Ramos (cell line): ENCODE measurements around the gene GLIS1.

Experiments
- in situ Hi-C: fragments of 300-500 bp; cut with MboI; formaldehyde crosslinking; loops from one replicate; pipeline ENCODE4 v1.14.3; 2022; ENCODE audit warnings: low sequenced_read_pairs; ENCODE audit not compliant: unreplicated experiment

Gene GLIS1

DNA sequence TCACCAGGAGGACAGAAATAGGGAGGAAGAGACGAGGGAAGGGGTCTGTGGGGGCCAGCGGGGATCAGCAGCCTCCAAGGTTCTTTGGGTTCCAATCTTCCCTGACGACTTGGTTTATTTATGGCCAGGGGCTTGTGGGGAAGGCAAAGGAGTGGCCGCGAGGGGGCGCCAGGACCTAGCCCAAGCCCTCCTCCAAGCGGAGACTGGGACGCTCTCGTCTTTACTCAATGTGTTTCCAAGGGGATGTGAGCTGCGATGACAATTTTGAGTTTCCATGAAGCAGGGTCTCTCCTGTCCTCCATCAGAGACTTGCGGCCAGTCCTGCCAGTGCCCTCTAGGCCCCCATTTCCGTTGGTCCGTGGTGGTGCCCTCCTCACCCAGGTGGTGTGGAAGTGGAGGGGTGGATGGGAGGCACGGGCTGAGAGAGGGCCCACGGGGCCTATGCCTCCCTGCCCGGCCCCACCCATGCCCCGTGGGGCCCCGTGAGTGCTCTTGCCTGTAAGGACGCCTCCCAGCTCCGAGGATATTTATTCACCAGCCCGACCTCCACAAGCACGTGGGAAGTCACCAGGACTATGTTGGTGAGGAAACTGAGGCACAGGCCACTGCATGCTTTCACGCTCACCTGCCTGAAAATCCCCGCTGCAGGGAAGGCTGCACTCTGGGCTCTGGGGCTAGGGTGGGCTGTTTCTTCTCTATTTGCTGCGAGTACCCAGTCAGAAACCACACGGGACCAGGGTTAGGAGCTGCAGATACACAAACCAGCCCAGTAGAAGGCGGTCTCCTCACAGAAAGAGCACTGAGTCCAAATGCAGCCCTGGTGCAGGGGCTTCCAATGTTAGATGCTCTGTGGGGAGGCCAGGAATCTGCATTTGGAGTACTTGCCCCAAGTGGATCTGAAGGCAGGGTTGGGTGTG lies 253.2 kb downstream of the GLIS1 start:
- in situ Hi-C loops = loop anchor here (25.0 kb wide), 1 partner anchor 477 kb away; no protein-coding TSS in a partner anchor

DNA sequence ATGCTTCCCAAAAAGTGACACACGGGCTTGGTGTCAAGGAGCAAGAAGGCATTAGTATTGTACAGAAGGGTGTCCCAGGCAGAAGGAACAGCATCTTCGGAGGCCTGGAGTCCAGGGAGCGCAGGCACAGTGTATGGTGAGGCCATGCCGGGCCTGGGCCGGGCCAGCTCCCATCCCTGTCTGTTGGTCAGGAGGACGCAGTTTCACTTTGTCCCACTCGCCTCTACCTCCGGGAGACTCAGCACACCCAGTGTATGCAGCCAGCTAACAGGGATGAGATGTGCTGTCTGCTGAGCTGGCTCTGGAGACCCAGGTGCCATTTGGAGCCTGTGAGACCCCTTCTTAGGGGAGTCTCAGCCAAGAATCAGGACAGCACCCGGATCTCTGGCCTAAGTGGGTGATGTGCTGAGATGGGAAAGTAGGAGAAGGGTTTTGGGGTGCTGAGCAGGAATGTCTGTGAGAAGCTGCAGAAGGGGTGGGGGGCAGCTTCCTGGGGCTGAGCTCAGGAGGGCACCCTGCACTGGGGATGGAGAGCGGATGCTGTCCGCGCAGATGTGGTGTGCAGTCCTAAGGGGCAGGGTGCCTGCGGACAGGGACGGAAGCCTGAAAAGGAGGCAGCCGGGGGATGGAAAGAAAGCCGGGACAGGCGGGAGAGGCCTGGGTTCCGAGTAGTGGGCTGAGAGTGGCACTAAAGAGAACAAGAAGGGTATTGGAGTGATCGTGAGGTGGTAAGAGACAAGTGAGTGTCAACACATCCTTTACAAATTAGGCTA lies 254.1 kb downstream of the GLIS1 start:
- in situ Hi-C loops = loop anchor here (25.0 kb wide), 1 partner anchor 477 kb away; no protein-coding TSS in a partner anchor

DNA sequence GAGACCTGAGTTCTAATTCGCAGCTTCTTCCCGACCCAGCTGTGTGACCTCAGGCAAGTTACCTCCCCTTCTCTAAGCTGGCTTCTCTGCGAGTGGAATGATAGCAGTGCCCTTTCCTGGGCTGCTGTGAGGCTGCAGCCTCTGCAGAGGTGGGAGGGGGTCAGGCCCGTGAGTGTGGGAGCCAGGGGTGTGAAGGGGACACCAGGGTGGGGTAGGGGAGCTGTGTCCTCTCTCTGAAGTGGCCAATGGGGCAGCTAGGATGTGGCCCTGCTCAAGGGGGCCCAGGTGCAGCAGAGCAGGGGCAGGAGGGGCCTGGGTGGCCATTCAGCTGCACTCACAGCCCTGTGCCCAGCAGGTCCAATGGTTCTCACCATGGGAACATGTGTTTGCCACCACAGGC lies 255.3 kb downstream of the GLIS1 start:
- in situ Hi-C loops = loop anchor here (25.0 kb wide), 1 partner anchor 479 kb away; no protein-coding TSS in a partner anchor

DNA sequence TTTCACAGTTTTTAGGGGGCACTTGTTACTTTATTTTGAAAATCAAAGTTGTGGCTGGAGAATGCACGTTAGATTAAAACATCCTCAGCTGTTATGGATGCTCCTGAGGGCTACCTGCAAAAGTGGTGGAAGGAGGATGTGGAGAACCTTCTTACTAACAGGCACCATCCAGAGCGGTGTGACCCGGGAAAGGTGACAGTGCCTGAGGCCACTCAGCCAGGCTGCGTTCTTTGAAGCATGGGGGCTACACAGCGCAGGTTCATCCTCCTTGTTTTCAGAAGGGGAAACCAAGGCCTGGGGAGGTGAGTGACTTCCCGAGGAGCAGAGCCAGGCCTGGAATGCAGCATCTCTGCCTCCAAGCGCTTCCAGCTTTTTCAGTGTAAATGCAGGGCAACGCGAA lies 255.8 kb downstream of the GLIS1 start:
- in situ Hi-C loops = loop anchor here (25.0 kb wide), 1 partner anchor 479 kb away; no protein-coding TSS in a partner anchor

DNA sequence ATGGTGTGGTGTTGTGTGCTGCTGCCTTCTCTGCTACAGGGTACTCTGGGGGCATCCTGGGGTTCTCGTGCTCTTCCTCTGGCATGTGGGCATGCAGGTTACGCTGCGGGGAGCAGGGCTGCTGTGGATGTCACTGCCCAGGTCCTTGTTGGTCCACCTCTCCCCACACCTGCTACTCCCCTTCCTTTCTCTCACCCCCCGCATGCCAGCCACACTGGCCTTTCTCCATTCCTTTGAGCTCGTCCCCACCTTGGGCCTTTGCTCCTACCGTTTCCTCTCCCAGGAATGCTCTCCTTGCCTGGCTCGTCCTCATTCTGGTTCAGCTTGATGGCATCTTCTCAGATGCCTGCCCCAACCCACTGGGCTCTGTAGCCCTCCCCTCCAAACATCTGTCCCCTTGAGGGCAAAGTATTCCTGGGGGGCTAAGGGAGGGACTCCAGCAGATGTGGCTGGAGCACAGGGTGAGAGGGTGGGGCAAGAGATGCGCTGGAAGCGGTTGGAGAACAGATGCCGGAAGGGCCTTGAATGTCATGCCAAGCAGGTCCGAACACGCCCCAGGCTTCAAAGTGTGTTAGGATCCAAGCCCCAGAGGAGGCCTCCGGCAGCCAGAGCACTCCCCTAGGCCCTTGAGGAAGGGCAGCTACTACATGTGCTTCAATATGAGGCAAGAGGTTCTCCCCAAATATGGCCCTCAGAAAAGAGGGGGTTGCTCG lies 256.4 kb downstream of the GLIS1 start:
- in situ Hi-C loops = loop anchor here (25.0 kb wide), 1 partner anchor 480 kb away; no protein-coding TSS in a partner anchor

DNA sequence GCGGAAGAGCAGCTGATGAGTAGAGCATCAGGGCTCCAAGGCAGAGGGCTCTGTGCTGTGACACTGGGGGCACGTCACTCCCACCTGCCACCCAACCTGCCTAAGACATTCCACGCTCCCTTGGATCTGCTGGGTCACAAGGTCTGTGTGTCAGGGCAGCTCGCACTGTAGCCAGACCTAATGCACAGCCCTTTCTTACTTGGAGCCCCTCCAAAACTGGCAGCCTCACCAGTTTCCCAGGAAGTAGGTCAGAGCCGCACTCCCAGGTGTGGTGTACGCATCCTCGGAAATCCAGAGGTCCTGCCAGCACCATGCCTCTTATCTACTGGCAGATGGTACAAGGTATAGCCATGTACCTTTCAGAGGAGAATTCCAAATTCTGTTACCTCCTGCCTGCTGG lies 257.5 kb downstream of the GLIS1 start:
- in situ Hi-C loops = loop anchor here (25.0 kb wide), 1 partner anchor 481 kb away; no protein-coding TSS in a partner anchor

DNA sequence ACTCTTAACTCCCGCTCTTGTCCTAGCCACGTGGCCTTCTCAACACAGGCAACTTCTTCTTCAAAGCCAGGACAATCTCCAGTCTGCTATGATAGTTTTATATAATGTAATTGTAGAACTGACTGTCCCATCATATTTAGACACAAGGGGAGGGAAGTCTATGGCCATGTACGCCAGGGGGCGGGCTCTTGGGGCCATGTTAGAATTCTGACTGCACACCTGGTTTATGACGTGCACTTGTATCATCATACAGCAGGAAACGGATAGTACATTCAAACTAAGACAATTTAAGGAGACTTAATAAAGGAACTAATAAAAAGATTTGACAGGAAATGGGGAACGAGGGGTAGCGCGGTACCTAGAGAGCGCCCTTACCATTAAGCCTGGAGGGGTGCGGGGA lies 258.3 kb downstream of the GLIS1 start:
- in situ Hi-C loops = loop anchor here (25.0 kb wide), 1 partner anchor 482 kb away; no protein-coding TSS in a partner anchor

DNA sequence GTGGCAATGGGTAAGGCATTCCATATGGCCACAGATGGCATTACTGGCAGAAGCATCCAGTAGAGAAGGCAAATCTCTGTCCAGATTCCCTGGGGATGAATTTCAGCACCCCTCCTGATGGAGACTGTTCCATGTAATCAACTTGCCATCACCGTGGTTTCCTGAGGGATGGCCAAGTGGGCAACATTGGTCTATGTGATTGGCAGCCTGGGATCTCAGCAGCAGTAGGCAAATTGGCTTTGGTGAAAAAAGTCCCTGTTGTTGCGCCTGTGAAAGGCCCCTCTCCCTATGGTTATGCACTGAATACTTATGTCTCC lies 260.5 kb downstream of the GLIS1 start:
- in situ Hi-C loops = loop anchor here (25.0 kb wide), 1 partner anchor 484 kb away; no protein-coding TSS in a partner anchor

DNA sequence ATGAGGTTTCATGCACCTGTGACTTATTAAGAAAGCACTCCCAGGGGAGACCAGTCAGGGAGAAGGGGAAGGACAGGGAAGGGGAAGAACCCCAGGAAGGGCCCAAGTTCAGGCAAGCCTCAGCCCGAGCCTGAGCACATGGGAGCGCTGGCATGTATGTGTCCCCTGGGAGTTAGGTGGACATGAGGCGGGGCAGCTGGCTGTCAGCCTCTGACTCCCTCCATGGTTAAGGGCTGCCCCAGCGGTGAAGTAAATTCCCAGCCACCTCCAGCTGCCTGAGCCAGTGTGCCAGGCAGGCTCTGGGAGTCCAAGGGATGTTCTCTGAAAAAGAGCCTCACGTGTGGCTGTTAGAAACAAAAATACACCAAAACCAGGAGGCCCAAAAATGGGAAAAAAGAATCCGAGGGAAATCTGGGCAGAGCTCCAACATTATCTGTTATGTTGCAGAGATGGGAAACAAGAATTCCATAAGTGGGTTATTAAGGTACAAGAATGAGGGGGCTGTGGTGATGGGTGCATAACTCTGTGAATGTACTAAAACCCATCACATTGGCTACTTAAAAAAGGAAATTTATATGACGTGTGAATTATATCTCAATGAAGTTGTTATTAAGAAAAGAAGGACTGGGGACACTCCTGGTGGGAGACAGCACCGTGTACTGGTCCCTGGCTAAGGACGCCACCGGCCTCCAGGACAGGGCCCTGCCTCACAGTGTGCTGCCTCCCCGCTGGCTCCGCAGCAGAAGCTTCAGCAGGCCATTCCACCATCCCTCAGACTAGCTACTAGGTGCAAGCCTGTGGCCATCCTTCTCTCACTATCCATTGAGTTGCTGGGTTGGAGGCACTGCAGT lies 261.1 kb downstream of the GLIS1 start:
- in situ Hi-C loops = loop anchor here (25.0 kb wide), 1 partner anchor 484 kb away; no protein-coding TSS in a partner anchor

DNA sequence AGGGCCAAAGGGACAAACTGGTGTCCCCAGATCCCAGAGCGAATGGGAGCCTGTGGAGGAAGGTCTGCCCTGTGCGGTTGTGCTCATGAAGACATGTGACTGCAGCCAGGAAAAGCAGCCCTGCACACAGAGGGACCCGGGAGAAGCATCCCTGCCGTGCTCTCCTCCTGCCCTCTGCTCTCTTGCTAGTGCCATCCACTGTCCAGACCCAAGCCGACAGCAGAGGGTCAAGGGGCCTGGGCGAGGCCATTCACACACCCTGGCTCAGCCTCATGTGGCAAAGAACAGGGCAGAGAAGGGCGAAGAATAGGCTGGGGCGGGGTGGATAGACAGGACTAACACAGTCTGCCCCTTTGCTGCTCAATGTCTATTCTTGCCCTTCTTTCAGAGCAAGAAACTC lies 262.4 kb downstream of the GLIS1 start:
- in situ Hi-C loops = loop anchor here (25.0 kb wide), 1 partner anchor 486 kb away; no protein-coding TSS in a partner anchor

DNA sequence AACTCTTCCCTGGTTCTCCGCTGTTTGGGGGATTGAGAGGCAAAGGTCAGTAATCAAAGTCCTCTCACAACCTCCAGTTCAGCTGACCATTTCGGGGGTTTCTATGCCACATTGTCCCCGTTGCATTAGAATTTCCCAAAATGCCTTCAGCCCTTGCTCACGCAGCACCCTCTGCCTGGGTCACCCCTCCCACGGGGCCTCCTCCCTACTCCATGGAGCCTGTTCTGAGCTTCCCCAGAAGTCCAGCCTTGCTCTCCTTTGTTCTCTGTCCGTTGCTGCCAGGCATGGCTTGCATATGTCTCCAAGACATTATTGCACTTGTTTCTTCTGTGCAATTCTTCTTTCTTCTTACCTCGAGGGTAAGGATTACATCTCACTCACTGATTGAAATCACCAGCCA lies 263.3 kb downstream of the GLIS1 start:
- in situ Hi-C loops = loop anchor here (25.0 kb wide), 1 partner anchor 487 kb away; no protein-coding TSS in a partner anchor

DNA sequence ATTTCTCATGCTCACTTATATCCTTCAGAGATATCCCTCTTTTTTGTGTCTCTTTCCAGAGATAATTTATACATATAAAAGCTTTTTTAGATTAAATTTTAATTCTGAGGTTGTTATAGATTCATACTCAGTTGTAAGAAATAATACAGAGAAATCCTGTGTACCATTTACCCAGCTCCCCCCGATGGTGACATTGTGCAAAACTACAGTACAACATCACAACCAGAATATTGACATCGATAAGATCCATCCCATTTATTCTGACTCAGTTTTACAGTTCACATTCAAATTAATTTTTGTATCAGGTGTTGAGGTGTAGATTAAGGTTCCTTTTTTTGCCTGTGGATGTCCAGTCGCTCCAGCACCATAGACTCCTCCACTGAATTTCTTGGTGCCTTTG lies 265.5 kb downstream of the GLIS1 start:
- in situ Hi-C loops = no loop called here

DNA sequence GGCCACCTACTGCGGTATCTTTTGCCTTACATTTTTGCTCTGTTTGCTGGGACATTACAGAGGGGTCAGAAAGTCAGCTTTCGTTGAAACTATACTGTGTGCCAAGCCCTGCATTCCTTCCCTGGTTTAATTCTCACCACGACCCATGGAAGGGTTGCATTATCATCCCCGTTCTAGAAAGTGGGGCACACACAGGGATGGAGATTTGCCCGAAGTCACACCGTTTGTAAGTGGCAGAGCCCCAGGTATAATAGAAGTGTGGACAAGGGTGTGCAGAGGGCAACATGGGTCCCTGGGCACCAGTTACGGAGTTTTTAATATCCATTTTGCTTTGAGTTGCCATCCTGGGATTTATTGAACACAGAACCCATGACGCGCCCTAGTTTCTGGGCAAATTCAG lies 268.0 kb downstream of the GLIS1 start:
- in situ Hi-C loops = no loop called here

DNA sequence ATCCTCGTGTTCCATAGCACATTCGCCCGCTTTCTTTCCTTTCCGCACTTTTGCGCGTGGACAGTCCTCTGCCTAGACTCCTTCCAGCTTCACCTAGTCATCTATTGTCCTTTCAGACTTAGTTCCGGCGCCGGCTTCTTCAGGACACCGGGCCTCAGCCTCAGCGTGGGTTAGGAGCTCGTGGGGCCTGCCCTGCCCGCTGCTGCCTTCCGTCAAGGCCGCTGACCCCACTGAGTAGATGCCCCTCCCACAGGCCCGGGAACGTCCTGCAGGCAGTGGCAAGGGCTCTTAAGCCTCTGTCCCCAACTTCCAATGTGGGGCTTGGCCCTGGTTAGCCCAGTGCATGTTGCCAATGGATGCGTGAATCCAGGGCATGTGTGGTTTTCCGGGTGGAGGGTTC lies 268.4 kb downstream of the GLIS1 start:
- in situ Hi-C loops = no loop called here

DNA sequence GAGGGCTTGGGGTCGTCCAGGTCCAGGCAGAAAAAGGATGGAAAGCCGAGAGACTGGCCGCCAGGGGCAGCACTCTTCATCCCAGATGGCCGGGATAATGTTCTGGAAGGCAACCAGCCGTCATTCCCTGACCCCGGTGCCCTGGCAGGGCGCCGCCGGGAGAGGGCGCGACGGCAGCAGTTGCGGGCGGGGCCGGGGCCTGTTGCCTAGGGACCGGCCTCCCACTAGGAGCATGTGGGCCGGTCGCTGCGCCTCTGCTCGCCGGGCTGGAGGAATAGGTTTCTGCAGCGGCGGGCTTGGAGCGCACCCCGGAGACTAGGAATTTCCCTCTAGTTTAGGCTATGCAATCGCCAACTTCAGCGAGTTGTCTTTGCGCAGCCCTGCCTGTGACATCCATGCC lies 268.8 kb downstream of the GLIS1 start:
- in situ Hi-C loops = no loop called here

DNA sequence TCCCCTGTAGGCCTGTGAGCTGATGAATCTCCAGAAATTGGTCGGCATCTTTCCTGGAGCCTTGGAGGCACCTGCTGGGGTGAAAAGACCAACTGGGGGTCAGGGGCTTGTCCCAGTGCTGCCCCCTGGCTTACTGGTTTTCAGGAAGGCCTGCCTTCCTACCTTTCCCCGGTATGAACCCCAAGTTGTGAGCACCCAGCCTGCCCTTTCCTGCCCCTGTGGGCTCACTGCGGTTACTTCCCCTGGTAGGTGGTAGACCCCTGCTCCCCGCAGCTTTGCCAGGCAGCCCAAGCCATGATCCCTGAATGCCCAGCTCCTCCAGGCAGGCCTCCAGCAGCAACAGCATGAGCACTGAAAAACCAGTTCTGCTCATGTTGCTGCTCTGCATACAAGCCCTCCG lies 269.6 kb downstream of the GLIS1 start:
- in situ Hi-C loops = no loop called here

DNA sequence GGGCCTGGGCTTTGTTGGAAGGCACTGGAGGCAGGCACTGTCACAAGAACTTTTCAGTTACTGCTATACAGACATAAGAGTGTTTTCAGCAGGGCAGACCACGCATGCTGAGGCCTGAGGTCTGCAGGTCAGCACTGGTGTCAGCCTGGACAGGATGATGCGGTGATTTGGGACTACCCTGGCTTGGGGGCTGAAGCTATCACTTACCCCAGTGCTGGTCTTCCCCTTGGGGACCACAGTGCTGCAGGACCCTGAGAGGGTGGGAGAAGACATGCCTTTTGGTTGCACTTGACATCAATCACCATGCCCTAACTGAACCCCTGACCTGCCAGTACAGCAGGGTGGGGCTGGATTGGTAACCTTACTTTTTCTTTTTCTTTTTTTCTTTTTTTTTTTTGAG lies 270.6 kb downstream of the GLIS1 start:
- in situ Hi-C loops = no loop called here

DNA sequence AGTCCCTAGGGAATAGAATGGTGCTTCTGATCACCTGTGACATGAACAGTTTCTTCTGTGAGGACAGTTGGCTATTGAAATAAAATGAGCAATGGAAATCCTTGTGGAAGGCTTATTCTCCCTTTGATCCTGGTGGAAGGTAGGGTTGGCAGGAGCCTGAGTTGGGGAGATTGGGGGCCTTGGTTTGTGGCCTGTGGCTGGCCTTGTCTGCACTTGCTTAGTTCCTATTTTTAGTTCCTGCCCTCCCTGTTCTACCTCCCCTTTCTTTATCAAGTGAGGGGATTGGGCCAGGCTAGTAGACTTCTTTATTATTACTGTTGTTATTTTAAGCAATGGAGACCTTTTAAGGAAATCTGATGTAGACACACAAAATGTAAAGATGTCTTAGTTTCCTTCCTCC lies 271.6 kb downstream of the GLIS1 start:
- in situ Hi-C loops = no loop called here
